Loucy (cell line): ENCODE results near the gene POMT1.
"Not testable (repeated sequence)": the region's sequence is repeated elsewhere in the genome, so short reads cannot be mapped to it uniquely, and the experiment has no call there.

Experiments
- EZH2phosphoT487 ChIP-seq: fragments of 200-600 bp; IDR thresholded peaks from 2 replicates; pipeline ENCODE4 v1.6.1; 2018; ENCODE audit warnings: antibody characterized with exemption, mild to moderate bottlenecking, moderate library complexity, borderline replicate concordance
- TF ChIP-seq, protein P1 (sequence below): fragments of 200-600 bp; sonication (generic); conservative IDR thresholded peaks from 2 replicates; pipeline ENCODE4 v1.5.1; 2014; ENCODE audit warnings: mild to moderate bottlenecking, antibody characterized with exemption, low read length

DNA sequence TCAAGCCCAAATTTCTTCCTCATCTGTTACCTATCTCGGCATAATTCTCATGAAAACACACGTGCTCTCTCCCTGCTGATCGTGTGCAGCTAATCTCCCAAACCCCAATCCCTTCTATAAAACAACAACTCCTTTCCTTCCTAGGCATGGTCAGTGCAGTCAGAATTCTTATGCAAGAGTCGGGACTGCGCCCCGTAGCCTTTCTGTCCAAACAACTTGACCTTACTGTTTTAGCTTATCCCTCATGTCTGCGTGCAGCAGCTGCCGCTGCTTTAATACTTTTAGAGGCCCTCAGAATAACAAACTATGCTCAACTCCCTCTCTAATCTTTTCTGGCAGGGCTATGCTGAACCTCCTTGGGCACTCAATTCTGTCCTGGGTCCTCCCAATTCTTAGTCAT lies 47.7 kb downstream of the POMT1 start:
- TF ChIP-seq, protein P1, sequence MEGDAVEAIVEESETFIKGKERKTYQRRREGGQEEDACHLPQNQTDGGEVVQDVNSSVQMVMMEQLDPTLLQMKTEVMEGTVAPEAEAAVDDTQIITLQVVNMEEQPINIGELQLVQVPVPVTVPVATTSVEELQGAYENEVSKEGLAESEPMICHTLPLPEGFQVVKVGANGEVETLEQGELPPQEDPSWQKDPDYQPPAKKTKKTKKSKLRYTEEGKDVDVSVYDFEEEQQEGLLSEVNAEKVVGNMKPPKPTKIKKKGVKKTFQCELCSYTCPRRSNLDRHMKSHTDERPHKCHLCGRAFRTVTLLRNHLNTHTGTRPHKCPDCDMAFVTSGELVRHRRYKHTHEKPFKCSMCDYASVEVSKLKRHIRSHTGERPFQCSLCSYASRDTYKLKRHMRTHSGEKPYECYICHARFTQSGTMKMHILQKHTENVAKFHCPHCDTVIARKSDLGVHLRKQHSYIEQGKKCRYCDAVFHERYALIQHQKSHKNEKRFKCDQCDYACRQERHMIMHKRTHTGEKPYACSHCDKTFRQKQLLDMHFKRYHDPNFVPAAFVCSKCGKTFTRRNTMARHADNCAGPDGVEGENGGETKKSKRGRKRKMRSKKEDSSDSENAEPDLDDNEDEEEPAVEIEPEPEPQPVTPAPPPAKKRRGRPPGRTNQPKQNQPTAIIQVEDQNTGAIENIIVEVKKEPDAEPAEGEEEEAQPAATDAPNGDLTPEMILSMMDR: not testable (repeated sequence)
- TF ChIP-seq EZH2phosphoT487: not testable (repeated sequence)
